H1 (cell line): ENCODE measurements around the gene WDR31. TPM values are rescaled to one million over a fixed set of nuclear protein-coding genes. Genes with fewer than 3 reads are reported as not detected.

Experiments
- CTCF ChIA-PET: fragments of 300-600 bp; sonication (Branson Sonifier 250); formaldehyde crosslinking; loops from one replicate; lab custom pipeline; 2021; ENCODE audit not compliant: partially characterized antibody; lab: Charles Lee
- POLR2A ChIA-PET: fragments of 300-600 bp; sonication (Branson Sonifier 250); formaldehyde crosslinking; loops from one replicate; lab custom pipeline; 2021; ENCODE audit warnings: inconsistent platforms; ENCODE audit not compliant: partially characterized antibody; lab: Charles Lee
- DNase-seq, 2 experiments: peaks; one replicate each; pipeline versions ENCODE4 v3.0.0 to v3.0.0-alpha.2; 2010 to 2022; ENCODE audit warnings: low spot score in 2 of 2, low read depth in 1 of 2, mixed read lengths in 1 of 2
- FAIRE-seq: peaks from 2 replicates; lab custom pipeline; 2011; peaks lifted over from hg19 to GRCh38; lab: Jason Lieb, UNC
- H2AFZ ChIP-seq: 2 replicates; pipeline ENCODE4 v1.8.1; 2012; ENCODE audit warnings: low read length, inconsistent platforms
- H2AK5ac ChIP-seq: 2 replicates; pipeline ENCODE4 v1.6.1; 2013; ENCODE audit warnings: low read depth, low read length
- H2BK120ac ChIP-seq: replicated peaks from 2 replicates; pipeline ENCODE3; 2013; ENCODE audit warnings: low read depth, low read length, inconsistent platforms
- H2BK12ac ChIP-seq: 2 replicates; pipeline ENCODE4 v1.6.1; 2013; ENCODE audit warnings: low read depth, low read length
- H2BK15ac ChIP-seq: 2 replicates; pipeline ENCODE4 v1.6.1; 2013; ENCODE audit warnings: low read length
- H2BK20ac ChIP-seq: 2 replicates; pipeline ENCODE4 v1.6.1; 2013; ENCODE audit warnings: low read length
- H2BK5ac ChIP-seq: 2 replicates; pipeline ENCODE4 v1.6.1; 2013; ENCODE audit warnings: low read depth, low read length
- H3K14ac ChIP-seq: 2 replicates; pipeline ENCODE4 v1.6.1; 2013; ENCODE audit warnings: inconsistent platforms; ENCODE audit not compliant: insufficient read length
- H3K18ac ChIP-seq: 2 replicates; pipeline ENCODE4 v1.6.1; 2013; ENCODE audit warnings: low read length; ENCODE audit errors: extremely low read depth
- H3K23ac ChIP-seq: 2 replicates; pipeline ENCODE4 v1.6.1; 2013; ENCODE audit warnings: inconsistent platforms; ENCODE audit not compliant: insufficient read length
- H3K23me2 ChIP-seq: 2 replicates; pipeline ENCODE4 v1.6.1; 2013; ENCODE audit warnings: low read depth, low read length
- H3K27ac ChIP-seq: 2 replicates; pipeline ENCODE4 v1.6.1; 2011; ENCODE audit warnings: low read depth, low read length, inconsistent platforms
- H3K27me3 ChIP-seq, 4 experiments: replicated peaks in 1 of 4; 1 replicate in 1 of 4; 2 replicates in 3 of 4; pipeline versions ENCODE4 v1.6.1 to v1.8.1; 2011 to 2013; ENCODE audit warnings: low read length in 3 of 4, mild to moderate bottlenecking in 3 of 4, inconsistent platforms in 2 of 4, mixed read lengths in 2 of 4, moderate library complexity in 1 of 4; ENCODE audit not compliant: control insufficient read depth in 3 of 4, insufficient read depth in 3 of 4; ENCODE audit errors: extremely low read depth in 1 of 4
- H3K36me3 ChIP-seq, 4 experiments: 2 replicates each; pipeline versions ENCODE4 v1.6.1 to v1.8.1; 2011 to 2013; ENCODE audit warnings: mild to moderate bottlenecking in 4 of 4, low read length in 3 of 4, moderate library complexity in 2 of 4, control low read depth in 1 of 4, inconsistent platforms in 1 of 4; ENCODE audit not compliant: insufficient read depth in 4 of 4, control insufficient read depth in 2 of 4
- H3K4ac ChIP-seq: replicated peaks from 2 replicates; pipeline ENCODE3; 2013; ENCODE audit warnings: low read length, low read depth, mixed read lengths, inconsistent platforms; ENCODE audit not compliant: insufficient read length
- H3K4me1 ChIP-seq, 4 experiments: replicated peaks in 1 of 4; 1 replicate in 1 of 4; 2 replicates in 3 of 4; pipeline versions ENCODE4 v1.6.1 to v1.8.1; 2011 to 2013; ENCODE audit warnings: low read length in 3 of 4, inconsistent platforms in 2 of 4, mixed read lengths in 1 of 4; ENCODE audit not compliant: insufficient read depth in 4 of 4, control insufficient read depth in 3 of 4
- H3K4me2 ChIP-seq, 2 experiments: 2 replicates each; pipeline versions ENCODE4 v1.6.1 to v1.8.1; 2011 to 2013; ENCODE audit warnings: low read depth in 2 of 2, low read length in 2 of 2, control low read depth in 1 of 2, inconsistent platforms in 1 of 2, mild to moderate bottlenecking in 1 of 2; ENCODE audit not compliant: insufficient read depth in 1 of 2
- H3K4me3 ChIP-seq, 4 experiments: fragments of 200-600, 300-600 bp in 1 of 4; sonication (generic), shearing (Covaris generic), sonication (Bioruptor Twin) in 1 of 4; 2 replicates each; pipeline versions ENCODE4 v1.5.1 to v1.8.1; 2011 to 2016; ENCODE audit warnings: low read length in 4 of 4, low read depth in 3 of 4, control low read depth in 2 of 4, inconsistent platforms in 2 of 4, mild to moderate bottlenecking in 2 of 4, mixed read lengths in 1 of 4, moderate library complexity in 1 of 4; ENCODE audit not compliant: insufficient read depth in 2 of 4; ENCODE audit errors: extremely low read depth in 1 of 4
- H3K56ac ChIP-seq: replicated peaks from 2 replicates; pipeline ENCODE3; 2013; ENCODE audit warnings: low read depth, mild to moderate bottlenecking, mixed read lengths, low read length, inconsistent platforms; ENCODE audit not compliant: insufficient read length
- H3K79me1 ChIP-seq: 2 replicates; pipeline ENCODE4 v1.6.1; 2013; ENCODE audit warnings: low read depth, low read length, control low read depth
- H3K79me2 ChIP-seq, 2 experiments: 2 replicates each; pipeline versions ENCODE4 v1.6.1 to v1.8.1; 2012 to 2013; ENCODE audit warnings: low read length in 2 of 2, mild to moderate bottlenecking in 2 of 2, inconsistent platforms in 1 of 2; ENCODE audit not compliant: insufficient read depth in 2 of 2, control insufficient read depth in 1 of 2
- H3K9ac ChIP-seq, 4 experiments: replicated peaks in 1 of 4; 1 replicate in 1 of 4; 2 replicates in 3 of 4; pipeline versions ENCODE4 v1.6.1 to v1.8.1; 2011 to 2013; ENCODE audit warnings: low read depth in 3 of 4, low read length in 3 of 4, control low read depth in 2 of 4, mild to moderate bottlenecking in 2 of 4, moderate library complexity in 2 of 4, inconsistent platforms in 1 of 4; ENCODE audit errors: extremely low read depth in 1 of 4
- H3K9me3 ChIP-seq, 2 experiments: 2 replicates each; pipeline versions ENCODE4 v1.6.1 to v1.8.1; 2012 to 2013; ENCODE audit warnings: mild to moderate bottlenecking in 2 of 2, moderate library complexity in 2 of 2, control low read depth in 1 of 2, inconsistent platforms in 1 of 2, low read depth in 1 of 2, low read length in 1 of 2, mixed read lengths in 1 of 2; ENCODE audit not compliant: insufficient read depth in 2 of 2
- H4K20me1 ChIP-seq, 2 experiments: replicated peaks in 1 of 2; 2 replicates each; pipeline versions ENCODE3 to v1.8.1; 2011 to 2013; ENCODE audit warnings: inconsistent platforms in 2 of 2, low read length in 2 of 2, mild to moderate bottlenecking in 1 of 2; ENCODE audit not compliant: insufficient read depth in 2 of 2, control insufficient read depth in 1 of 2
- H4K5ac ChIP-seq: 2 replicates; pipeline ENCODE4 v1.6.1; 2013; ENCODE audit warnings: low read length, low read depth, mixed read lengths, inconsistent platforms; ENCODE audit not compliant: insufficient read length
- H4K8ac ChIP-seq: 2 replicates; pipeline ENCODE4 v1.8.0; 2013; ENCODE audit warnings: mild to moderate bottlenecking, moderate library complexity, low read length, inconsistent platforms; ENCODE audit not compliant: insufficient read depth; ENCODE audit errors: extremely low read depth
- H4K91ac ChIP-seq: replicated peaks from 2 replicates; pipeline ENCODE3; 2013; ENCODE audit warnings: low read length, mixed read lengths, inconsistent platforms; ENCODE audit not compliant: insufficient read length
- ASH2L ChIP-seq: fragments of 200-600, 300-600 bp; sonication (generic); IDR thresholded peaks from one replicate; pipeline ENCODE4 v1.7.1; 2017; ENCODE audit warnings: low read length
- BACH1 ChIP-seq: IDR thresholded peaks from 2 replicates; pipeline ENCODE4 v1.6.1; 2012; ENCODE audit warnings: low read length, improper control_type of control experiment
- CBX8 ChIP-seq: fragments of 300-800, 300-1000 bp; sonication (generic); IDR thresholded peaks from 2 replicates; pipeline ENCODE4 v1.7.1; 2016; ENCODE audit warnings: low read depth, low read length, borderline replicate concordance
- JUN ChIP-seq: IDR thresholded peaks from 2 replicates; pipeline ENCODE4 v1.6.1; 2011; ENCODE audit warnings: low read depth, mild to moderate bottlenecking, improper control_type of control experiment, low read length
- SUZ12 ChIP-seq: fragments of 200-600 bp; sonication (generic); IDR thresholded peaks from 2 replicates; pipeline ENCODE4 v1.6.1; 2012; ENCODE audit warnings: mild to moderate bottlenecking, inconsistent platforms, low read length, moderate library complexity, mixed read lengths
- TAF7 ChIP-seq: optimal IDR thresholded peaks from 2 replicates; pipeline ENCODE3; 2011; ENCODE audit warnings: low read depth, mild to moderate bottlenecking, inconsistent platforms, low read length, moderate library complexity, borderline replicate concordance
- WGBS, 2 experiments: shearing (Covaris generic) in 1 of 2; methylation state at CpG; one replicate each; pipeline versions ENCODE4 v1.1.6 to v1.1.7; 2013 to 2015; ENCODE audit warnings: low lambda C conversion rate in 2 of 2, mixed read lengths in 2 of 2, inconsistent platforms in 1 of 2, low coverage in 1 of 2, missing lambda C conversion rate in 1 of 2; ENCODE audit not compliant: insufficient replicate concordance in 2 of 2, insufficient coverage in 1 of 2, insufficient read length in 1 of 2; ENCODE audit errors: extremely low coverage in 1 of 2, missing lambda C conversion rate in 1 of 2; 5-methylcytosine and 5-hydroxymethylcytosine counted together
- polyA plus RNA-seq, 7 experiments: library from polyadenylated mRNA; depleted of rRNA in 3 of 7; stranded (reverse) in 5 of 7; unstranded in 2 of 7; fragments of >200 nt in 5 of 7; fragments of 200-250 nt in 2 of 7; gene quantifications; 1 replicate in 5 of 7; 2 replicates in 1 of 7; 4 replicates in 1 of 7; pipeline versions ENCODE4 v1.2.1 to v1.2.3, GENCODE V29; 2011 to 2013; ENCODE audit warnings: missing spikeins in 2 of 7, mixed read lengths in 2 of 7
- total RNA-seq: library from RNA; stranded (reverse); fragmentation: NEBNext Ultra II Directional; extraction: Animal tissue kit (Norgen Biotek cat#: 25700); gene quantifications from 2 replicates; pipeline ENCODE4 v1.2.1, GENCODE V29; 2021

WDR31 gene
- total and polyA plus RNA-seq, 2 of the 8 experiments (the other 6 are each of a cell fraction or from before 2014, with no cell fraction given): 0.27 to 0.28 TPM

GRCh38 chr9:113372059-113372458 is 32.0 kb upstream of the WDR31 start:
- TF ChIP-seq BACH1 (no peak), JUN (no peak), ASH2L (no peak), SUZ12 (no peak), TAF7 (no peak), CBX8 (no peak)
- TF ChIP-seq, all 59 proteins: peak for 0
- Histone ChIP-seq H3K4me1 (peaks cover 0 to 5% (median 2%) of the 10 kb centered on the region in 4 experiments; a peak in 3 of 7 replicates), H3K4me2 (no peak overlapping the region), H3K9me3 (no peaks in the 10 kb centered on the region), H3K4me3 (no peak overlapping the region), H3K9ac (no peak overlapping the region), H3K79me1 (no peaks in the 10 kb centered on the region), H3K23me2 (no peaks in the 10 kb centered on the region; the same call in 1 of the 2 replicates), H3K27me3 (no peaks in the 10 kb centered on the region), H2BK20ac (no peak overlapping the region), H2AFZ (no peak overlapping the region), H3K18ac (no peak overlapping the region), H3K23ac (no peak overlapping the region), H4K20me1 (peaks cover 0 to 2% of the 10 kb centered on the region in 2 experiments), H4K5ac (no peak overlapping the region), H2BK12ac (no peak overlapping the region), H4K91ac (no peak overlapping the region), H2BK120ac (no peak overlapping the region), H3K79me2 (peaks cover 0 to 5% of the 10 kb centered on the region in 2 experiments; a peak in 1 of 4 replicates), H3K36me3 (peaks cover 0 to 19% (median 2%) of the 10 kb centered on the region in 4 experiments; a peak in 4 of 8 replicates), H3K4ac (no peak overlapping the region), H3K56ac (no peak overlapping the region), H2BK15ac (no peak overlapping the region), H3K14ac (no peak overlapping the region), H2AK5ac (no peak overlapping the region), H3K27ac (no peak overlapping the region), H2BK5ac (no peak overlapping the region), H4K8ac (0 out of 2 replicates have a peak overlapping the region, but pooled peaks have one; percentile 1)
- CTCF ChIA-PET: no interaction called here
- WGBS, 2 experiments: 92% methylated on average over 5 of the region's 5 CpGs; no CpG with 5 or more reads in 1 of the 2 experiments
- POLR2A ChIA-PET: interaction anchor here (0.9 to 2.8 kb wide), 4 partner anchors 22 to 286 kb away, joined by 3 to 11 read pairs (median 3); partner anchors contain the start of genes ALAD and BSPRY
- FAIRE-seq (no peak), DNase-seq (no peak)
